H9 (cell line): ENCODE data around the gene ZNF248. TPM values are rescaled to one million over a fixed set of nuclear protein-coding genes. Genes with fewer than 3 reads are reported as not detected.

Experiments
- DNase-seq: peaks from one replicate; pipeline ENCODE4 v3.0.0-alpha.2; 2017
- H2AFZ ChIP-seq: one replicate; pipeline ENCODE4 v1.6.1; 2013; ENCODE audit warnings: mild to moderate bottlenecking, low read length, control low read depth, moderate library complexity
- H2AK5ac ChIP-seq: 2 replicates; pipeline ENCODE4 v1.6.1; 2013; ENCODE audit warnings: low read length, control low read depth, mixed read lengths; ENCODE audit not compliant: insufficient read length
- H2BK120ac ChIP-seq: one replicate; pipeline ENCODE4 v1.6.1; 2013; ENCODE audit warnings: low read depth, mild to moderate bottlenecking, low read length, control low read depth, inconsistent platforms; ENCODE audit not compliant: poor library complexity, severe bottlenecking
- H2BK12ac ChIP-seq: 2 replicates; pipeline ENCODE4 v1.6.1; 2013; ENCODE audit warnings: low read length, control low read depth, mixed read lengths, low read depth; ENCODE audit not compliant: insufficient read length
- H2BK15ac ChIP-seq: 2 replicates; pipeline ENCODE4 v1.6.1; 2013; ENCODE audit warnings: low read depth, low read length, control low read depth
- H2BK20ac ChIP-seq: one replicate; pipeline ENCODE4 v1.6.1; 2013; ENCODE audit warnings: low read depth, mild to moderate bottlenecking, low read length, control low read depth, inconsistent platforms; ENCODE audit not compliant: poor library complexity, severe bottlenecking
- H2BK5ac ChIP-seq: 2 replicates; pipeline ENCODE4 v1.6.1; 2013; ENCODE audit warnings: low read length, control low read depth, mixed read lengths; ENCODE audit not compliant: insufficient read length
- H3K14ac ChIP-seq: 2 replicates; pipeline ENCODE4 v1.6.1; 2013; ENCODE audit warnings: low read length, control low read depth; ENCODE audit not compliant: insufficient read depth
- H3K18ac ChIP-seq: 2 replicates; pipeline ENCODE4 v1.6.1; 2013; ENCODE audit warnings: low read depth, mild to moderate bottlenecking, mixed read lengths, low read length, control low read depth; ENCODE audit not compliant: insufficient read length
- H3K23ac ChIP-seq: 2 replicates; pipeline ENCODE4 v1.6.1; 2013; ENCODE audit warnings: low read length, control low read depth, mixed read lengths, low read depth; ENCODE audit not compliant: insufficient read length
- H3K23me2 ChIP-seq: 2 replicates; pipeline ENCODE4 v1.6.1; 2013; ENCODE audit warnings: low read depth, mild to moderate bottlenecking, mixed read lengths, low read length, control low read depth; ENCODE audit not compliant: insufficient read length, poor library complexity, severe bottlenecking
- H3K27ac ChIP-seq: 2 replicates; pipeline ENCODE4 v1.5.1; 2013; ENCODE audit warnings: low read length, control low read depth, mixed read lengths, low read depth; ENCODE audit not compliant: insufficient read length
- H3K27me3 ChIP-seq: 2 replicates; pipeline ENCODE4 v1.6.1; 2013; ENCODE audit warnings: low read length, control low read depth, inconsistent platforms; ENCODE audit not compliant: insufficient read depth
- H3K4ac ChIP-seq: 2 replicates; pipeline ENCODE4 v1.6.1; 2013; ENCODE audit warnings: low read depth, mild to moderate bottlenecking, control low read depth, inconsistent platforms, low read length, moderate library complexity
- H3K4me1 ChIP-seq: 2 replicates; pipeline ENCODE4 v1.6.1; 2013; ENCODE audit warnings: low read length, control low read depth, inconsistent platforms; ENCODE audit not compliant: insufficient read depth
- H3K4me2 ChIP-seq: 2 replicates; pipeline ENCODE4 v1.6.1; 2013; ENCODE audit warnings: low read length, control low read depth, mixed read lengths; ENCODE audit not compliant: insufficient read length, insufficient read depth
- H3K56ac ChIP-seq: 2 replicates; pipeline ENCODE4 v1.6.1; 2013; ENCODE audit warnings: low read depth, mild to moderate bottlenecking, mixed read lengths, low read length, control low read depth; ENCODE audit not compliant: insufficient read length
- H3K79me1 ChIP-seq: 2 replicates; pipeline ENCODE4 v1.6.1; 2013; ENCODE audit warnings: low read depth, mild to moderate bottlenecking, moderate library complexity, low read length, control low read depth, inconsistent platforms; ENCODE audit not compliant: insufficient read depth, poor library complexity, severe bottlenecking
- H3K79me2 ChIP-seq: 2 replicates; pipeline ENCODE4 v1.6.1; 2013; ENCODE audit warnings: low read length, control low read depth, inconsistent platforms; ENCODE audit not compliant: insufficient read depth
- H3K9ac ChIP-seq: 2 replicates; pipeline ENCODE4 v1.6.1; 2013; ENCODE audit warnings: low read length, control low read depth, mixed read lengths; ENCODE audit not compliant: insufficient read length; ENCODE audit errors: extremely low read depth
- H3K9me3 ChIP-seq: one replicate; pipeline ENCODE4 v1.6.1; 2013; ENCODE audit warnings: low read depth, low read length, inconsistent platforms; ENCODE audit not compliant: control insufficient read depth
- H3T11ph ChIP-seq: one replicate; pipeline ENCODE4 v1.6.1; 2013; ENCODE audit warnings: mild to moderate bottlenecking, low read length, control low read depth, inconsistent platforms
- H4K20me1 ChIP-seq: one replicate; pipeline ENCODE4 v1.6.1; 2013; ENCODE audit not compliant: control insufficient read depth, insufficient read length, insufficient read depth
- H4K5ac ChIP-seq: 2 replicates; pipeline ENCODE4 v1.6.1; 2013; ENCODE audit warnings: low read depth, mild to moderate bottlenecking, mixed read lengths, low read length, control low read depth; ENCODE audit not compliant: insufficient read length
- H4K8ac ChIP-seq: replicated peaks from 2 replicates; pipeline ENCODE4 v1.6.1; 2013; ENCODE audit warnings: low read length, control low read depth, mixed read lengths, low read depth; ENCODE audit not compliant: insufficient read length
- H4K91ac ChIP-seq: 2 replicates; pipeline ENCODE4 v1.6.1; 2013; ENCODE audit warnings: low read depth, mild to moderate bottlenecking, moderate library complexity, mixed read lengths, low read length, control low read depth; ENCODE audit not compliant: insufficient read length
- H3K27ac Mint-ChIP-seq, 3 experiments: 2 replicates in 2 of 3; 3 replicates in 1 of 3; pipeline ENCODE4 v1.8.0; 2020 to 2021; ENCODE audit warnings: mixed read lengths in 3 of 3, mild to moderate bottlenecking in 1 of 3, moderate library complexity in 1 of 3
- H3K27me3 Mint-ChIP-seq: 2 replicates; pipeline ENCODE4 v1.8.0; 2021; ENCODE audit warnings: low read depth, mild to moderate bottlenecking, moderate library complexity, mixed read lengths
- H3K36me3 Mint-ChIP-seq, 3 experiments: 2 replicates in 2 of 3; 3 replicates in 1 of 3; pipeline ENCODE4 v1.8.0; 2020 to 2021; ENCODE audit warnings: low read depth in 3 of 3, mixed read lengths in 3 of 3; ENCODE audit not compliant: insufficient read depth in 1 of 3
- H3K4me1 Mint-ChIP-seq, 2 experiments: 2 replicates each; pipeline ENCODE4 v1.8.0; 2020; ENCODE audit warnings: mixed read lengths in 2 of 2
- H3K4me3 Mint-ChIP-seq, 2 experiments: 2 replicates in 1 of 2; 3 replicates in 1 of 2; pipeline ENCODE4 v1.8.0; 2020 to 2021; ENCODE audit warnings: mild to moderate bottlenecking in 2 of 2, mixed read lengths in 2 of 2, moderate library complexity in 1 of 2
- H3K9me3 Mint-ChIP-seq, 2 experiments: 2 replicates in 1 of 2; 3 replicates in 1 of 2; pipeline ENCODE4 v1.8.0; 2020; ENCODE audit warnings: mild to moderate bottlenecking in 2 of 2, mixed read lengths in 2 of 2, moderate library complexity in 1 of 2
- CTCF ChIP-seq: fragments of 200-600 bp; sonication (generic); conservative IDR thresholded peaks from 3 replicates; pipeline ENCODE4 v1.8.0; 2021; ENCODE audit warnings: antibody characterized with exemption, mild to moderate bottlenecking
- WGBS: extraction: QIAGEN DNeasy Blood & Tissue Kit; methylation state at CpG from one replicate; pipeline ENCODE4 v1.1.7; 2013; ENCODE audit warnings: missing lambda C conversion rate, low lambda C conversion rate, mixed read lengths; ENCODE audit not compliant: insufficient read length; ENCODE audit errors: extremely low coverage; 5-methylcytosine and 5-hydroxymethylcytosine counted together
- total RNA-seq: library from RNA; stranded (reverse); gene quantifications from 2 replicates; pipeline ENCODE4 v1.2.1, GENCODE V29; 2021

ZNF248 gene
- total RNA-seq, 1 experiment from 2014 or later = 5.4 TPM

- Mint-ChIP-seq H3K27ac (no peak overlapping the region), H3K9me3 (peaks cover 75 to 82% of the 10 kb centered on the region in 2 experiments), H3K27me3 (no peaks in the 10 kb centered on the region), H3K4me1 (no peaks in the 10 kb centered on the region), H3K36me3 (peaks cover 2 to 19% (median 6%) of the 10 kb centered on the region in 3 experiments; a peak in 5 of 7 replicates), H3K4me3 (no peak overlapping the region)
- Histone ChIP-seq H3T11ph (no peak overlapping the region), H3K23ac (no peak overlapping the region), H4K91ac (no peak overlapping the region), H3K23me2 (no peaks in the 10 kb centered on the region), H3K4ac (no peak overlapping the region), H4K8ac (no peak overlapping the region), H2BK5ac (no peak overlapping the region), H3K18ac (no peak overlapping the region), H3K27me3 (no peaks in the 10 kb centered on the region), H3K4me1 (no peaks in the 10 kb centered on the region), H2BK15ac (no peak overlapping the region), H3K56ac (no peak overlapping the region), H2BK20ac (no peak overlapping the region), H2AK5ac (no peak overlapping the region), H4K5ac (no peak overlapping the region), H2AFZ (no peak overlapping the region), H3K9me3 (peaks cover 30% of the 10 kb centered on the region), H3K27ac (no peak overlapping the region), H3K79me2 (no peaks in the 10 kb centered on the region), H4K20me1 (no peaks in the 10 kb centered on the region), H2BK12ac (no peak overlapping the region), H3K14ac (no peak overlapping the region), H3K79me1 (no peaks in the 10 kb centered on the region), H2BK120ac (no peak overlapping the region), H3K9ac (no peak overlapping the region), H3K4me2 (no peak overlapping the region)
- no peak for TF ChIP-seq CTCF
- WGBS = no CpG with 5 or more reads among the region's 3 CpGs
- no peak for DNase-seq
These were observed 54.1 kb downstream of the ZNF248 start for GRCh38 chr10:37803269-37803668.
